Activated B cell treated with CpG ODN at 0.5 μM for 24 hours (primary cell): ENCODE measurements around the gene ZNF598. TPM values are rescaled to one million over a fixed set of nuclear protein-coding genes. Genes with fewer than 3 reads are reported as not detected.

Experiments used
- ATAC-seq: fragments of 200-7000 bp; cut with Tn5 transposase; one replicate; pipeline ENCODE4 v1.10.0; 2021; ENCODE audit warnings: low read depth, mild to moderate bottlenecking, moderate library complexity
- CTCF ChIA-PET: fragments of 350-600 bp; sonication (Branson Sonifier 250); formaldehyde crosslinking; loops from one replicate; lab custom pipeline; 2021; ENCODE audit warnings: antibody characterized with exemption; lab: Charles Lee
- POLR2A ChIA-PET: fragments of 350-600 bp; sonication (Branson Sonifier 250); formaldehyde crosslinking; loops from one replicate; lab custom pipeline; 2021; ENCODE audit warnings: antibody characterized with exemption; lab: Charles Lee
- DNase-seq: peaks from one replicate; pipeline ENCODE4 v3.0.0; 2022
- H3K27ac Mint-ChIP-seq: one replicate; pipeline ENCODE4 v1.8.0; 2020; ENCODE audit warnings: mixed read lengths
- H3K27me3 Mint-ChIP-seq: one replicate; pipeline ENCODE4 v1.8.0; 2021; ENCODE audit warnings: mixed read lengths
- H3K36me3 Mint-ChIP-seq: one replicate; pipeline ENCODE4 v1.8.0; 2021; ENCODE audit warnings: low read depth, mixed read lengths
- H3K4me1 Mint-ChIP-seq: one replicate; pipeline ENCODE4 v1.8.0; 2021; ENCODE audit warnings: mixed read lengths
- H3K4me3 Mint-ChIP-seq: one replicate; pipeline ENCODE4 v1.8.0; 2020; ENCODE audit warnings: mild to moderate bottlenecking, mixed read lengths
- H3K9me3 Mint-ChIP-seq: one replicate; pipeline ENCODE4 v1.8.0; 2020; ENCODE audit warnings: mixed read lengths
- CTCF ChIP-seq: fragments of 200-600 bp; IDR thresholded peaks from one replicate; pipeline ENCODE4 v1.8.0; 2022; ENCODE audit warnings: antibody characterized with exemption, mild to moderate bottlenecking
- intact Hi-C: fragments of 100-400 bp; cut with micrococcal nuclease; formaldehyde crosslinking; loops from one replicate; pipeline ENCODE4 v1.15.1; 2024
- total RNA-seq: library from RNA; stranded (reverse); gene quantifications from 2 replicates; pipeline ENCODE4 v1.2.3, GENCODE V29; 2022

ZNF598 gene
- total RNA-seq, 1 donor from 2014 or later = 59.3 TPM

GRCh38 chr16:2040041-2040786, 30.6 kb upstream of the ZNF598 start:
- ATAC-seq (no peak), DNase-seq (no peak)
- intact Hi-C loops = no loop called here
- POLR2A ChIA-PET = no interaction called here
- TF ChIP-seq CTCF = no peak
- Mint-ChIP-seq H3K4me3 (no peak overlapping the region), H3K9me3 (no peaks in the 10 kb centered on the region), H3K27ac (no peak overlapping the region), H3K4me1 (peaks cover 3% of the 10 kb centered on the region), H3K27me3 (peaks cover 2% of the 10 kb centered on the region), H3K36me3 (no peaks in the 10 kb centered on the region)
- CTCF ChIA-PET = interaction anchor here (1.0 kb wide), 1 partner anchor 101 kb away, joined by 3 read pairs; no protein-coding TSS in a partner anchor

GRCh38 chr16:2039274-2040031, 29.8 kb upstream of the ZNF598 start:
- Mint-ChIP-seq H3K4me1 (no peaks in the 10 kb centered on the region), H3K36me3 (no peaks in the 10 kb centered on the region), H3K27ac (no peak overlapping the region), H3K27me3 (peaks cover 6% of the 10 kb centered on the region), H3K4me3 (no peak overlapping the region), H3K9me3 (no peaks in the 10 kb centered on the region)
- intact Hi-C loops = no loop called here
- ChIA-PET POLR2A (no interaction called here), CTCF (no interaction called here)
- no peak for ATAC-seq
- DNase-seq = no peak
- no peak for TF ChIP-seq CTCF

- intact Hi-C loops = no loop called here
- POLR2A ChIA-PET = no interaction called here
These were observed 29.0 kb upstream of the ZNF598 start for GRCh38 chr16:2038382-2039231.

GRCh38 chr16:2037647-2038381, 28.2 kb upstream of the ZNF598 start:
- ChIA-PET POLR2A (no interaction called here), CTCF (no interaction called here)
- ATAC-seq = no peak
- Mint-ChIP-seq H3K9me3 (no peaks in the 10 kb centered on the region), H3K4me3 (no peak overlapping the region), H3K27me3 (peaks cover 6% of the 10 kb centered on the region), H3K27ac (no peak overlapping the region), H3K4me1 (no peaks in the 10 kb centered on the region), H3K36me3 (no peaks in the 10 kb centered on the region)
- intact Hi-C loops = no loop called here
- DNase-seq = no peak
- no peak for TF ChIP-seq CTCF

More at GRCh38 chr16:2038382-2039231, 29.0 kb upstream of the ZNF598 start:
- Mint-ChIP-seq H3K9me3 (no peaks in the 10 kb centered on the region), H3K4me1 (no peaks in the 10 kb centered on the region), H3K27ac (no peak overlapping the region), H3K36me3 (no peaks in the 10 kb centered on the region), H3K4me3 (no peak overlapping the region), H3K27me3 (peaks cover 6% of the 10 kb centered on the region)
- DNase-seq (no peak), ATAC-seq (no peak)
- CTCF ChIA-PET = no interaction called here
- TF ChIP-seq CTCF = no peak
